Measurements from ENCODE around the gene CD8B.

Gene CD8B

DNA sequence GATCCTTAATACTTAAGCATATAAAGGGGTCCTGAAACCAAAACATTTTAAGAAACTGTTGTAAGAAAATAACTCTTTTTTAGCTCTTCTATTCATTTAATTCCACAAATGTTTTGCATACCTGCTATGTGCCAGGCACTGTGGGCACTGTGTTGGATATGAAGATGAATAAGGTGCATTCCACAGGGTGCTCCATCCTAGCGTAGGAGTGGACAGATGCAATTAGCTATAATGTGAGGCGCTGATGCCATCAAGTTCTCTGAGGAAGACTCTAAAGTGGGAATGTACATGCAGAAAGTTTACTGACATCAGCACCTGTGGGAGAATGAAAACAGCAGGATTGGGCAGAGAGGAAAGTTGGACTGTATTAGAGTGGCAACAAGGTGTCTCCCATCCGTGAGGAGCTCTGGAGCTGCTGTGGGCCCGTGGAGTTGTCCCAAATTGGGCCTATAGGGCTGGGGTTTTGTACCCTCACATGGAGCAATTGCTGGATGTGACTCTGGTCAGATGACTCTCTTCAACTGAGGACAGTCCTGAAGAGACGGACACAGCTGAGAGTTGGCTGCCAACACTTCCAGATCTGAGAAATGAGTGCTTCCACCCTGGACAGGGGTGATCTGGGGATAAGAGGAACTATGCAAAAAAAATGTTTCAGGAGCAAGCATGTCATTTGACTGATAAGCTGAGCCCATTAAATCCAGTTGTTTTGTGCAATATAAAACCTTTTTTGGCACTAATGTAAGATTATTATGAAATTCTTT lies 93.3 kb downstream of the CD8B start:
- no peak for DNase-seq
